SH-SY5Y (cell line): ENCODE results near the gene MEMO1.

Experiments used
- GATA2 ChIP-seq: IDR thresholded peaks from 2 replicates; pipeline ENCODE4 v1.6.1; 2011; ENCODE audit warnings: mild to moderate bottlenecking, low read depth, low read length
- GATA3 ChIP-seq: IDR thresholded peaks from 2 replicates; pipeline ENCODE4 v1.6.1; 2011; ENCODE audit warnings: low read depth, mild to moderate bottlenecking, low read length, moderate library complexity

The MEMO1 gene

GRCh38 chr2:31944828-31945571, 65.8 kb downstream of the MEMO1 start:
- TF ChIP-seq GATA2 (no peak), GATA3 (no peak)

- TF ChIP-seq GATA3, result no peak
- no peak for TF ChIP-seq GATA2
These were observed 67.1 kb downstream of the MEMO1 start for GRCh38 chr2:31943636-31944225.

GRCh38 chr2:31940920-31941319, 69.9 kb downstream of the MEMO1 start:
- TF ChIP-seq GATA2 (no peak), GATA3 (no peak)

- TF ChIP-seq GATA3, result no peak
- TF ChIP-seq GATA2, result no peak
These were observed 73.1 kb downstream of the MEMO1 start for GRCh38 chr2:31937741-31938140.

GRCh38 chr2:31935370-31935769, 75.4 kb downstream of the MEMO1 start:
- TF ChIP-seq GATA3, result no peak
- no peak for TF ChIP-seq GATA2

- TF ChIP-seq GATA2, result no peak
- no peak for TF ChIP-seq GATA3
These were observed 77.7 kb downstream of the MEMO1 start for GRCh38 chr2:31933066-31933465.

- TF ChIP-seq GATA2, result no peak
- no peak for TF ChIP-seq GATA3
These were observed 78.2 kb downstream of the MEMO1 start for GRCh38 chr2:31932589-31932988.

GRCh38 chr2:31931916-31932315, 78.9 kb downstream of the MEMO1 start:
- no peak for TF ChIP-seq GATA3
- no peak for TF ChIP-seq GATA2

GRCh38 chr2:31925517-31925916, 85.3 kb downstream of the MEMO1 start:
- TF ChIP-seq GATA3 (no peak), GATA2 (no peak)

GRCh38 chr2:31923662-31924061, 87.1 kb downstream of the MEMO1 start:
- TF ChIP-seq GATA2 (no peak), GATA3 (no peak)

- TF ChIP-seq GATA2, result no peak
- TF ChIP-seq GATA3, result no peak
These were observed 88.0 kb downstream of the MEMO1 start for GRCh38 chr2:31922542-31923408.

- TF ChIP-seq GATA2 (no peak), GATA3 (no peak)
These were observed 89.8 kb downstream of the MEMO1 start for GRCh38 chr2:31920962-31921361.

- TF ChIP-seq GATA3 (no peak), GATA2 (no peak)
These were observed 91.3 kb downstream of the MEMO1 start for GRCh38 chr2:31919499-31919898.

GRCh38 chr2:31909661-31910060, 101.1 kb downstream of the MEMO1 start:
- TF ChIP-seq GATA2 (no peak), GATA3 (no peak)
